Panc1 (cell line): Measurements from ENCODE around the gene SENP5.

Experiments used
- CTCF ChIP-seq: fragments of 450-650 bp; IDR thresholded peaks from 2 replicates; pipeline ENCODE4 v1.5.1; 2017; ENCODE audit warnings: mild to moderate bottlenecking
- POLR2AphosphoS5 ChIP-seq: IDR thresholded peaks from 2 replicates; pipeline ENCODE4 v1.6.1; 2012; ENCODE audit warnings: mild to moderate bottlenecking, low read depth, low read length, moderate library complexity
- TCF7L2 ChIP-seq: IDR thresholded peaks from 2 replicates; pipeline ENCODE4 v1.6.1; 2011; ENCODE audit warnings: mild to moderate bottlenecking, low read depth, low read length, inconsistent platforms

- TF ChIP-seq CTCF (no peak), TCF7L2 (no peak), POLR2AphosphoS5 (no peak)
Observed at GRCh38 chr3:196966526-196967401, 99.0 kb downstream of the SENP5 start.
